Omental fat pad (tissue), 4 donors: ENCODE results near the gene DCAF6. TPM values are rescaled to one million over a fixed set of nuclear protein-coding genes. Genes with fewer than 3 reads are reported as not detected.

ENCODE experiments used
- ATAC-seq: fragments of 150-250 bp; one replicate; pipeline ENCODE4 v1.9.1; 2016; ENCODE audit warnings: mild to moderate bottlenecking, moderate library complexity; ENCODE audit not compliant: low FRiP score
- DNase-seq: peaks from one replicate; pipeline ENCODE4 v3.0.0-alpha.2; 2019; ENCODE audit warnings: low spot score
- CTCF ChIP-seq, 3 donors: fragments of 450-650 bp; IDR thresholded peaks; one replicate each; pipeline ENCODE4 v1.5.1; 2016 to 2017; ENCODE audit warnings: antibody characterized with exemption in 3 of 3, mild to moderate bottlenecking in 3 of 3, moderate library complexity in 2 of 3
- total RNA-seq, 4 donors: library from RNA; depleted of rRNA; stranded (reverse); fragments of >200 nt; gene quantifications; one replicate each; pipeline ENCODE4 v1.1.0, GENCODE V29; 2016

Gene DCAF6
- total RNA-seq, 4 donors from 2014 or later = 57.2 to 98.4 (median 75.5) TPM

GRCh38 chr1:168088511-168089325 is 152.2 kb downstream of the DCAF6 start:
- DNase-seq = no peak
- no peak for ATAC-seq
- TF ChIP-seq CTCF (IDR thresholded peaks at IDR 0.05) = no peak

- ATAC-seq (no peak), DNase-seq (no peak)
- TF ChIP-seq CTCF (IDR thresholded peaks at IDR 0.05) = no peak
Measured at GRCh38 chr1:168089326-168089978, 153.0 kb downstream of the DCAF6 start.

- DNase-seq (no peak), ATAC-seq (no peak)
Measured at GRCh38 chr1:168089979-168090337, 153.5 kb downstream of the DCAF6 start.

GRCh38 chr1:168090395-168090794 is 153.9 kb downstream of the DCAF6 start:
- no peak for ATAC-seq
- TF ChIP-seq CTCF (IDR thresholded peaks at IDR 0.05) = no peak
- DNase-seq = no peak

More at GRCh38 chr1:168089979-168090337, 153.5 kb downstream of the DCAF6 start:
- no peak for TF ChIP-seq CTCF (IDR thresholded peaks at IDR 0.05)

- DNase-seq (no peak), ATAC-seq (no peak)
- TF ChIP-seq CTCF (IDR thresholded peaks at IDR 0.05) = no peak
Measured at GRCh38 chr1:168091063-168091462, 154.6 kb downstream of the DCAF6 start.

GRCh38 chr1:168091720-168092550 is 155.5 kb downstream of the DCAF6 start:
- TF ChIP-seq CTCF (IDR thresholded peaks at IDR 0.05) = no peak
- DNase-seq (no peak), ATAC-seq (no peak)
